NB4 (cell line): ENCODE measurements around the gene PTPRN.

Experiments
- DNase-seq: peaks from one replicate; pipeline ENCODE4 v3.0.0; 2010; ENCODE audit warnings: low read depth
- H3K4me3 ChIP-seq: one replicate; pipeline ENCODE4 v1.5.1; 2011; ENCODE audit warnings: mild to moderate bottlenecking, low read depth, low read length, moderate library complexity
- CTCF ChIP-seq: IDR thresholded peaks from one replicate; pipeline ENCODE4 v1.5.1; 2012; ENCODE audit warnings: low read depth, low read length
- MAX ChIP-seq: IDR thresholded peaks from 2 replicates; pipeline ENCODE4 v1.6.1; 2011; ENCODE audit warnings: low read depth, low read length
- MYC ChIP-seq: IDR thresholded peaks from 2 replicates; pipeline ENCODE4 v1.6.1; 2011; ENCODE audit warnings: low read depth, low read length
- POLR2A ChIP-seq: IDR thresholded peaks from 2 replicates; pipeline ENCODE4 v1.6.1; 2011; ENCODE audit warnings: mild to moderate bottlenecking; ENCODE audit not compliant: insufficient read length; ENCODE audit errors: extremely low read depth

PTPRN gene

GRCh38 chr2:219271021-219271420 lies 38.2 kb downstream of the PTPRN start:
- DNase-seq = no peak

GRCh38 chr2:219270055-219270372 lies 39.2 kb downstream of the PTPRN start:
- no peak for DNase-seq
- TF ChIP-seq CTCF (no peak), POLR2A (no peak)
- no peak overlapping the region for H3K4me3 ChIP-seq

More at GRCh38 chr2:219271021-219271420, 38.2 kb downstream of the PTPRN start:
- H3K4me3 ChIP-seq = no peak overlapping the region
- TF ChIP-seq MYC (no peak), POLR2A (no peak), CTCF (no peak), MAX (no peak)

GRCh38 chr2:219269362-219270054 lies 39.7 kb downstream of the PTPRN start:
- H3K4me3 ChIP-seq = no peak overlapping the region
- no peak for DNase-seq
- no peak for TF ChIP-seq MYC
- TF ChIP-seq POLR2A = no peak
- no peak for TF ChIP-seq MAX

GRCh38 chr2:219268294-219268693 lies 40.9 kb downstream of the PTPRN start:
- TF ChIP-seq CTCF (no peak), POLR2A (no peak), MAX (no peak), MYC (no peak)

GRCh38 chr2:219266886-219267285 lies 42.3 kb downstream of the PTPRN start:
- H3K4me3 ChIP-seq = no peak overlapping the region
- TF ChIP-seq MYC (no peak), MAX (no peak), POLR2A (no peak), CTCF (no peak)
- no peak for DNase-seq

More at GRCh38 chr2:219268294-219268693, 40.9 kb downstream of the PTPRN start:
- no peak for DNase-seq
- no peak overlapping the region for H3K4me3 ChIP-seq

- H3K4me3 ChIP-seq = no peak overlapping the region
- TF ChIP-seq CTCF (no peak), MAX (no peak), MYC (no peak), POLR2A (no peak)
- DNase-seq = no peak
Measured at GRCh38 chr2:219266232-219266631, 43.0 kb downstream of the PTPRN start.
